ENCODE data around the gene ZBTB44.
"Not testable (repeated sequence)": the region's sequence is repeated elsewhere in the genome, so short reads cannot be mapped to it uniquely, and the experiment has no call there.

Gene ZBTB44

GRCh38 chr11:130198292-130198691 lies 116.4 kb downstream of the ZBTB44 start:
- no peak for DNase-seq (ENCODE audit: low read depth)
- H3K4me3 ChIP-seq (ENCODE audit: low read depth, low read length): no peak overlapping the region
- no peak for TF ChIP-seq CTCF (IDR thresholded peaks at IDR 0.05; ENCODE audit: insufficient read depth, low read depth, low read length, missing control alignments)

GRCh38 chr11:130197386-130198035 lies 117.2 kb downstream of the ZBTB44 start:
- H3K4me3 ChIP-seq (ENCODE audit: low read depth, low read length): no peak overlapping the region
- no peak for DNase-seq (ENCODE audit: low read depth)
- no peak for TF ChIP-seq CTCF (IDR thresholded peaks at IDR 0.05; ENCODE audit: insufficient read depth, low read depth, low read length, missing control alignments)

DNA sequence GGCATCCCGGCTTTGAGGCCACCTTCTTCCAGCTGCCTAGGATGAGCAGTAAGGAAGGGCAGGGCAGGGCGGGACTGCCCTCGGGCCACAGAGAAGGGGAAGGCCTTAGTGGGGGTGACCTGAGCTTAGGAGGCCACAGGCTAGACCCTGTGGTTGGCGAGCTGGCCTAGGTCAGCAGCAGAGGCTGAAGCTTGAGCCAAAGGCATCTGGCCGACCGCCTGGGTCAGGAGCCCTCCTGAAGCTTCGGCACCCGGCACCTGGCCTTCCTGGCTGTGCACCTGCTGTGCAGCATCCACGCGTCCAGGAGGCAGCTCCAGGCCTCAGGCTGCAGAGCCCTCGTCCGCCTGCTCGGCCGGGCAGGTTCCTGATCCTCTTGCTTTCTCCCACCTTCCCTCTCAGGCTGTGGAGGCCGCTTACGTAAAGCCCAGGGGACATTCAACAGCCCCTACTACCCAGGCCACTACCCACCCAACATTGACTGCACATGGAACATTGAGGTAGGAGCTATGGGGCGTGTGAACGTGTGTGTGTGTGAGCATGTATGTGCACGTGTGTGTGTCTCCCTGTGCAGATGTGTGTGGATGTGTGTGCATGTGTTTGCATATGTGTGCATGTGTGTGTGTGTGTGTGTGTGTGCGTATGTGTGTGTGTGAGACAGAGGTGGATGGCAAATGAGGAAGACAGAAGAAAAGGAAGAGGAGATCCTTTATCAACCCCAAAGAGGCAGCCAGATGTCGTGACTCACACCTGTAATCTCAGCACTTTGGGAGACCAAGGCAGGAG lies 120.3 kb downstream of the ZBTB44 start:
- no peak for DNase-seq (ENCODE audit: low read depth)
- no peak for TF ChIP-seq CTCF (IDR thresholded peaks at IDR 0.05; ENCODE audit: insufficient read depth, low read depth, low read length, missing control alignments)
- H3K4me3 ChIP-seq (ENCODE audit: low read depth, low read length): no peak overlapping the region

- DNase-seq (ENCODE audit: low read depth); H3K4me3 ChIP-seq (ENCODE audit: low read depth, low read length): not testable (repeated sequence)
These were observed 121.2 kb downstream of the ZBTB44 start for GRCh38 chr11:130193551-130193950.

GRCh38 chr11:130192845-130193267 lies 121.9 kb downstream of the ZBTB44 start:
- TF ChIP-seq CTCF (IDR thresholded peaks at IDR 0.05; ENCODE audit: insufficient read depth, low read depth, low read length, missing control alignments): no peak
- H3K4me3 ChIP-seq (ENCODE audit: low read depth, low read length): no peak overlapping the region
- no peak for DNase-seq (ENCODE audit: low read depth)

DNA sequence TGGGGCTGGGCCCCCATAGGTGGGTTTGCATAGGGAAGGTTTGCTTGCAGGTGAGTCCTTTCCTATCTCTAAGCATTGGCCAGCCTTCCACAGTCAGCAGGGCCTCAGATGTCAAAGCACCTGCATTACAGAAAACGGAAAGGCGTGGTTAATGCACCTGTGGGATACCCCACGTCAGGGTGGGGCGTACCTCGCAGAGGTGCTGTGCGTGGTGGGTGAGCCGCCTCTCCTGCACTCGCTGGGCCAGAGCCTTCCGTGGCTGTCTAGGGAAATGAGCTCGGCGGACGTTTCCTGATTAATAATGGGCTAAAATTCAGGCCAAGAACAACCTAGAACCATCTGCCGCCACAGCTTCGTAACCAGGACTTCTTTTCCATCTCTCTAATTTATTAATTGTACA lies 122.8 kb downstream of the ZBTB44 start:
- no peak for DNase-seq (ENCODE audit: low read depth)
- no peak for TF ChIP-seq CTCF (IDR thresholded peaks at IDR 0.05; ENCODE audit: insufficient read depth, low read depth, low read length, missing control alignments)
- H3K4me3 ChIP-seq (ENCODE audit: low read depth, low read length): no peak overlapping the region

DNA sequence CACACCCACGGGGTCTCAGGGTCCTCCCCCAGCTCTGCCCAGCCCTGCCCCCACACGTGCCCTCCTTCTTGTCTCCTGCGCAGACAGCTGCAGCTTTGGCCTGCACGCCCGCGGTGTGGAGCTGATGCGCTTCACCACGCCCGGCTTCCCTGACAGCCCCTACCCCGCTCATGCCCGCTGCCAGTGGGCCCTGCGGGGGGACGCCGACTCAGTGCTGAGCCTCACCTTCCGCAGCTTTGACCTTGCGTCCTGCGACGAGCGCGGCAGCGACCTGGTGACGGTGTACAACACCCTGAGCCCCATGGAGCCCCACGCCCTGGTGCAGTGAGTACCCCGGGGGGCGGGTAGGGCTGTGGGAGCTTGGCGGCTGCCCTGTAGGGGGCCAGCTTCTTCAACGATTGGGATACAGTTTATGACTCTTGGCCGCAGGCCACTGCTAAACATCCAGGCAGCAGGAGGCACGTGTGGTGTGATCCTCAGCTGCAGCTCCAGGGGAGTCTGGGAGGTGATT lies 124.3 kb downstream of the ZBTB44 start:
- H3K4me3 ChIP-seq (ENCODE audit: low read depth, low read length): no peak overlapping the region
- no peak for TF ChIP-seq CTCF (IDR thresholded peaks at IDR 0.05; ENCODE audit: insufficient read depth, low read depth, low read length, missing control alignments)
- no peak for DNase-seq (ENCODE audit: low read depth)
